Measurements from ENCODE around the gene SAMD9L. TPM values are rescaled to one million over a fixed set of nuclear protein-coding genes. Genes with fewer than 3 reads are reported as not detected.

Gene SAMD9L
- total RNA-seq, 1 donor from 2014 or later: not detected

DNA sequence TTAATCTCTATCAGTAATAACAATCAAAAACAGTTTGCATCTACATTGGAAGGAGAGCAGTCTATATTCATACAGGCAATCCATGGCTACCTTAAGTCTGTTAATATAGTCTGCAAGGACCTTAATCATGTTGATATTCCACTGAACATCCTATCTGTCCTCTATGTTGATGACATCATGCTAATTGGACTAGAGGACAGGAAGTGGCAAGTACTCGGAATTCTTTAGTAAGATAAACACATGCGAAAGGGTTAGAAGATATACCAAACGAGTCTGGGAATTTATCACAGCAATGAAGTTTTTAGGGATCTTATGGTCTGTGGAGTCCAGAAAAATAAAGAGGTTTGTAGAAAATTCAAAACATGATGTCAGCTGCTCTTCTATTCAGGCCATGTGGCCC lies 11.3 kb upstream of the SAMD9L start:
- DNase-seq (ENCODE audit: low read depth, low spot score): no peak
- Mint-ChIP-seq H3K4me1 (no peaks in the 10 kb centered on the region), H3K9me3 (no peaks in the 10 kb centered on the region), H3K4me3 (no peak overlapping the region), H3K27ac (ENCODE audit: unreplicated experiment) (no peak overlapping the region), H3K27me3 (ENCODE audit: low read depth) (peaks cover 54% of the 10 kb centered on the region), H3K36me3 (ENCODE audit: low read depth) (no peaks in the 10 kb centered on the region)
- TF ChIP-seq, protein P1, sequence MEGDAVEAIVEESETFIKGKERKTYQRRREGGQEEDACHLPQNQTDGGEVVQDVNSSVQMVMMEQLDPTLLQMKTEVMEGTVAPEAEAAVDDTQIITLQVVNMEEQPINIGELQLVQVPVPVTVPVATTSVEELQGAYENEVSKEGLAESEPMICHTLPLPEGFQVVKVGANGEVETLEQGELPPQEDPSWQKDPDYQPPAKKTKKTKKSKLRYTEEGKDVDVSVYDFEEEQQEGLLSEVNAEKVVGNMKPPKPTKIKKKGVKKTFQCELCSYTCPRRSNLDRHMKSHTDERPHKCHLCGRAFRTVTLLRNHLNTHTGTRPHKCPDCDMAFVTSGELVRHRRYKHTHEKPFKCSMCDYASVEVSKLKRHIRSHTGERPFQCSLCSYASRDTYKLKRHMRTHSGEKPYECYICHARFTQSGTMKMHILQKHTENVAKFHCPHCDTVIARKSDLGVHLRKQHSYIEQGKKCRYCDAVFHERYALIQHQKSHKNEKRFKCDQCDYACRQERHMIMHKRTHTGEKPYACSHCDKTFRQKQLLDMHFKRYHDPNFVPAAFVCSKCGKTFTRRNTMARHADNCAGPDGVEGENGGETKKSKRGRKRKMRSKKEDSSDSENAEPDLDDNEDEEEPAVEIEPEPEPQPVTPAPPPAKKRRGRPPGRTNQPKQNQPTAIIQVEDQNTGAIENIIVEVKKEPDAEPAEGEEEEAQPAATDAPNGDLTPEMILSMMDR (conservative IDR thresholded peaks at IDR 0.05): no peak

DNA sequence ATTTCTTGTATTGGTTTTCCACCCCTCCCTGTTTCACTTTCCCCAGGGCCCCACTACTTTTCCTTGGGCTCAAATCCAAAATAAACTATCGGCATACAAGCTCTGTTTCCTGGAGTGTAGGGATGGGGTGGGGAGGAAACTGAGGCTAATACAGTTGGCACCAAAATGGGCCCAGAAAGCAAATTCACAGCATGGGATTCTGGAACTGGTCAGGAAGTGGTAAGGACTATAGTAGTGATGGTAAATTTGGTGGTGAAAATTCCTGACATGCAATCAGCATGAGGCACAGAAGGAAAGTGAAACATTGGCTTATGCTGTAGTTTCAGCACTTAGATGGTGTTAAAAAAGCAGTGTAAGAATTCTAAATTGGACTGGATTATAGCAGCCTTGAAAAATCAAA lies 8.7 kb upstream of the SAMD9L start:
- no peak overlapping the region for H3K27ac Mint-ChIP-seq (ENCODE audit: unreplicated experiment)
- H3K4me3 Mint-ChIP-seq: no peak overlapping the region
- peaks cover 42% of the 10 kb centered on the region for H3K27me3 Mint-ChIP-seq (ENCODE audit: low read depth)
- no peaks in the 10 kb centered on the region for H3K4me1 Mint-ChIP-seq
- TF ChIP-seq, protein P1 (conservative IDR thresholded peaks at IDR 0.05): no peak
- H3K36me3 Mint-ChIP-seq (ENCODE audit: low read depth): no peaks in the 10 kb centered on the region
- H3K9me3 Mint-ChIP-seq: no peaks in the 10 kb centered on the region
- DNase-seq (ENCODE audit: low read depth, low spot score): no peak

DNA sequence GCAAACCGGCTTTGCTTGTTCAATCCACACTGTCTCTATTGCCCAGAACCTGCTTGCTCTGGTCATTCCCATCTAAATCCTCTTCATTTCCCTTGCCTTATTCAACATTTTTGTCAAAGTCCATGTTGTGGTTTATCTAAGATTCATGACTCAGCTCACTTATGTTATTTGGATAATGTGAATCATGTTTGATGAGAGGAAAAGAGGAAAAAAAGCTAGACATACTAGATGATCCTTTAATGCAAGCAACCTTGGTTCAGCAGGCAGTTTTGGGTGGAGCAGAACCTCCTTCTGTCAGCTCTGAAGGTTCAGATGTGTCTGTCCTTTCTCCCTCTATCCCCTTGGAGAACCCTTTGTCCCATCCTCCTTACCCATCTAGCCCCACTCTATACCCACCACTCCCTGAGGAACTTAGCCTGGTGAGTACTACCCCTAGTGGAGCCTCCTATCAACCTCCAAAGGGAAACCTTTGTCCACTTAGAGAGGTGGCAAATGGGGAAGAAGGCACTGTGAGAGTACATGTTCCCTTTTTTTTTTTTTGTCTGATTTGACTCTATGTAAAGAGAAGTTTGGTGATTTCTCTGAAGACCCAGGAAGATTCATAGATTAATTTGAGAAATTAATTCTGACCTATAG lies 2.1 kb upstream of the SAMD9L start:
- H3K9me3 Mint-ChIP-seq: no peaks in the 10 kb centered on the region
- H3K4me3 Mint-ChIP-seq: no peak overlapping the region
- TF ChIP-seq, protein P1 (conservative IDR thresholded peaks at IDR 0.05): no peak
- H3K27ac Mint-ChIP-seq (ENCODE audit: unreplicated experiment): no peak overlapping the region
- H3K4me1 Mint-ChIP-seq: no peaks in the 10 kb centered on the region
- peaks cover 43% of the 10 kb centered on the region for H3K27me3 Mint-ChIP-seq (ENCODE audit: low read depth)
- DNase-seq (ENCODE audit: low read depth, low spot score): no peak
- no peaks in the 10 kb centered on the region for H3K36me3 Mint-ChIP-seq (ENCODE audit: low read depth)

DNA sequence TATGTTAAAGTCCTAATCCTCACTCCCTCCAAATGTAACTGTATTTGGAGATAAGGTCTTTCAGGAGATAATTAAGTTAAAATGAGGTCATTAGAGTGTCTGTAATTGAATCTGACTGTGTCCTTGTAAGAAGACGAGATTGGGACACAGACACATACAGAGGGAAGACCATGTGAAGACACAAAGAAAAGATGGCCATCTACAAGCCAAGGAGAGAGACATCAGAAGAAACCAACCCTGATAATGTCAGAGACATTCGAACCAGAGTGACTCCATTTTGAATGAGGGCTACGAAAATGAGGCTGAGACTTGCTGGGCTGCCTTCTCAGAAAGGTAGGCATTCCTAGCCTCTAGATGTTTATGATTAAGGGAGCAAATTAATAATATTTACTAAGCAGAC lies 542 bp upstream of the SAMD9L start:
- Mint-ChIP-seq H3K9me3 (no peaks in the 10 kb centered on the region), H3K27ac (ENCODE audit: unreplicated experiment) (no peak overlapping the region), H3K4me1 (no peaks in the 10 kb centered on the region), H3K27me3 (ENCODE audit: low read depth) (peaks cover 41% of the 10 kb centered on the region), H3K36me3 (ENCODE audit: low read depth) (no peaks in the 10 kb centered on the region), H3K4me3 (no peak overlapping the region)
- no peak for DNase-seq (ENCODE audit: low read depth, low spot score)
- TF ChIP-seq, protein P1 (conservative IDR thresholded peaks at IDR 0.05): no peak

DNA sequence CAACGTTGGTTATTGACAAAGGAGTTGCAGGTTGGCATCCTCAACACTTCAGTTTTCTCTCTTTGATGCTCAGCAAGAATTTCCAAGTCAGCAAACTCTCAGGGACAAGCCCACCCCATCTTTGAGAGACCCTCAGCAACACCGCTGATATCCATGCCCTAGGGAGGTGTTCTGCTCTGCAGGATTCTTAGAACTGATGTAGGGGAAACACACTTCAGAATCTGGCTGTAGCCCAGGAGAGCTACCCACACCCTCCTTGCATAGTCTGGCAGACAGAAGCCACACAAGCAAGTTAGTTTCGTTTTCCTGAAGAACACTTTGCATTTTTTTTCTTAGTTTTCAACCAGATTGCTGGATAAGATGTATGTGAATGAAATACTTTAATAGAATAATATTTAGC lies 822 bp downstream of the SAMD9L start:
- H3K27me3 Mint-ChIP-seq (ENCODE audit: low read depth): peaks cover 51% of the 10 kb centered on the region
- TF ChIP-seq, protein P1 (conservative IDR thresholded peaks at IDR 0.05): no peak
- H3K9me3 Mint-ChIP-seq: no peaks in the 10 kb centered on the region
- no peak overlapping the region for H3K27ac Mint-ChIP-seq (ENCODE audit: unreplicated experiment)
- H3K4me1 Mint-ChIP-seq: no peaks in the 10 kb centered on the region
- no peak for DNase-seq (ENCODE audit: low read depth, low spot score)
- H3K4me3 Mint-ChIP-seq: no peak overlapping the region
- H3K36me3 Mint-ChIP-seq (ENCODE audit: low read depth): no peaks in the 10 kb centered on the region

All from neural crest cell (in vitro differentiated cells).